Esophagus muscularis mucosa (tissue), 4 donors: Measurements from ENCODE around the gene STRN3.

ENCODE experiments used
- EP300 ChIP-seq: sonication (generic); formaldehyde crosslinking; IDR thresholded peaks from one replicate; pipeline ENCODE4 v1.6.1; 2017; ENCODE audit warnings: antibody characterized with exemption
- POLR2A ChIP-seq: fragments of 450-650 bp; IDR thresholded peaks from one replicate; pipeline ENCODE4 v1.6.1; 2017; ENCODE audit warnings: antibody characterized with exemption, moderate library complexity, mild to moderate bottlenecking, low read depth
- TF ChIP-seq, protein P1 (sequence below), 3 experiments: fragments of 200-600 bp in 2 of 3; fragments of 450-650 bp in 1 of 3; sonication (generic) in 2 of 3; IDR thresholded peaks; one replicate each; pipeline ENCODE4 v1.5.1; 2017 to 2019; ENCODE audit warnings: antibody characterized with exemption in 3 of 3, mild to moderate bottlenecking in 2 of 3, moderate library complexity in 1 of 3

DNA sequence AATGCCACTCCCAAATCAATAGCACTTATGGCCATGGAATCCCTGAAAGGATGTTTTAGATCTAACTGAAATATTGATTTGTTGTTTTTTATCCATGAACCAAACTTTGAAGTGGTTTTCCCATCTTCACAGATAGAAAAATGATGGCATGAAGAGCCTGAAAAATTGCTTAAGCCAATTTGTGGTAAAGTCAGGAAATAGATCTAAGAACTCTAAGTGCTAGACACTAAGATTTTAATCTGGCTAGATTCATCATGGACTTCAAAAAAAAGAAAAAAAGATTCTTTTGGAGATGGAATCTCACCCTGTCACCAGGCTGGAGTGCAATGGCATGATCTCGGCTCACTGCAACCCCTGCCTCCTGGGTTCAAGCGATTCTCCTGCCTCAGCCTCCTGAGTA, 45.0 kb upstream of the STRN3 start:
- TF ChIP-seq, protein P1, sequence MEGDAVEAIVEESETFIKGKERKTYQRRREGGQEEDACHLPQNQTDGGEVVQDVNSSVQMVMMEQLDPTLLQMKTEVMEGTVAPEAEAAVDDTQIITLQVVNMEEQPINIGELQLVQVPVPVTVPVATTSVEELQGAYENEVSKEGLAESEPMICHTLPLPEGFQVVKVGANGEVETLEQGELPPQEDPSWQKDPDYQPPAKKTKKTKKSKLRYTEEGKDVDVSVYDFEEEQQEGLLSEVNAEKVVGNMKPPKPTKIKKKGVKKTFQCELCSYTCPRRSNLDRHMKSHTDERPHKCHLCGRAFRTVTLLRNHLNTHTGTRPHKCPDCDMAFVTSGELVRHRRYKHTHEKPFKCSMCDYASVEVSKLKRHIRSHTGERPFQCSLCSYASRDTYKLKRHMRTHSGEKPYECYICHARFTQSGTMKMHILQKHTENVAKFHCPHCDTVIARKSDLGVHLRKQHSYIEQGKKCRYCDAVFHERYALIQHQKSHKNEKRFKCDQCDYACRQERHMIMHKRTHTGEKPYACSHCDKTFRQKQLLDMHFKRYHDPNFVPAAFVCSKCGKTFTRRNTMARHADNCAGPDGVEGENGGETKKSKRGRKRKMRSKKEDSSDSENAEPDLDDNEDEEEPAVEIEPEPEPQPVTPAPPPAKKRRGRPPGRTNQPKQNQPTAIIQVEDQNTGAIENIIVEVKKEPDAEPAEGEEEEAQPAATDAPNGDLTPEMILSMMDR (IDR thresholded peaks at IDR 0.05), result no peak
- TF ChIP-seq EP300, result no peak
- TF ChIP-seq POLR2A, result no peak
